Keratinocyte (primary cell): ENCODE data around the gene ERC2. TPM values are rescaled to one million over a fixed set of nuclear protein-coding genes. Genes with fewer than 3 reads are reported as not detected.

Source experiments
- DNase-seq: peaks from one replicate; pipeline ENCODE4 v3.0.0-alpha.2; 2011; ENCODE audit warnings: low read depth, missing footprints, low spot score
- FAIRE-seq: peaks from 2 replicates; lab custom pipeline; 2011; peaks lifted over from hg19 to GRCh38; lab: Jason Lieb, UNC
- H2AFZ ChIP-seq: 2 replicates; pipeline ENCODE4 v1.6.0; 2012; ENCODE audit warnings: low read length, control low read depth, inconsistent platforms; ENCODE audit not compliant: control insufficient read depth
- H3K27ac ChIP-seq: 2 replicates; pipeline ENCODE4 v1.5.1; 2011; ENCODE audit warnings: low read length; ENCODE audit not compliant: control insufficient read depth, insufficient read depth
- H3K27me3 ChIP-seq: 3 replicates; pipeline ENCODE4 v1.6.0; 2011; ENCODE audit warnings: low read length; ENCODE audit not compliant: control insufficient read depth, insufficient read depth; ENCODE audit errors: extremely low read depth
- H3K36me3 ChIP-seq, 2 experiments: 2 replicates in 1 of 2; 3 replicates in 1 of 2; pipeline ENCODE4 v1.5.1; 2011; ENCODE audit warnings: low read length in 2 of 2, mild to moderate bottlenecking in 1 of 2; ENCODE audit not compliant: control insufficient read depth in 2 of 2, insufficient read depth in 2 of 2; ENCODE audit errors: extremely low read depth in 1 of 2
- H3K4me1 ChIP-seq: 3 replicates; pipeline ENCODE4 v1.5.1; 2011; ENCODE audit warnings: low read length; ENCODE audit not compliant: control insufficient read depth, insufficient read depth; ENCODE audit errors: extremely low read depth
- H3K4me2 ChIP-seq: 3 replicates; pipeline ENCODE4 v1.6.0; 2011; ENCODE audit warnings: low read depth, low read length; ENCODE audit not compliant: control insufficient read depth, insufficient read depth; ENCODE audit errors: extremely low read depth
- H3K4me3 ChIP-seq, 3 experiments: fragments of 200-600 bp in 1 of 3; sonication (generic) in 1 of 3; 2 replicates in 2 of 3; 3 replicates in 1 of 3; pipeline ENCODE4 v1.5.1; 2011 to 2016; ENCODE audit warnings: low read length in 3 of 3, mild to moderate bottlenecking in 3 of 3, control low read depth in 2 of 3, inconsistent platforms in 1 of 3, low read depth in 1 of 3, mixed read lengths in 1 of 3, mixed run types in 1 of 3, moderate library complexity in 1 of 3; ENCODE audit not compliant: control insufficient read depth in 2 of 3, insufficient read depth in 2 of 3; ENCODE audit errors: extremely low read depth in 1 of 3
- H3K79me2 ChIP-seq: 2 replicates; pipeline ENCODE4 v1.6.0; 2012; ENCODE audit warnings: low read length; ENCODE audit not compliant: control insufficient read depth, insufficient read depth
- H3K9ac ChIP-seq: 3 replicates; pipeline ENCODE4 v1.6.0; 2011; ENCODE audit warnings: low read length; ENCODE audit not compliant: control insufficient read depth, insufficient read depth; ENCODE audit errors: extremely low read depth
- H3K9me1 ChIP-seq: 3 replicates; pipeline ENCODE4 v1.6.0; 2011; ENCODE audit warnings: low read length; ENCODE audit not compliant: control insufficient read depth, insufficient read depth; ENCODE audit errors: extremely low read depth
- H3K9me3 ChIP-seq: 2 replicates; pipeline ENCODE4 v1.5.1; 2012; ENCODE audit warnings: low read depth, low read length; ENCODE audit not compliant: control insufficient read depth
- H4K20me1 ChIP-seq: 3 replicates; pipeline ENCODE4 v1.6.0; 2011; ENCODE audit warnings: low read length; ENCODE audit not compliant: control insufficient read depth, insufficient read depth; ENCODE audit errors: extremely low read depth
- CTCF ChIP-seq, 3 experiments: IDR thresholded peaks in 1 of 3; conservative IDR thresholded peaks in 1 of 3; optimal IDR thresholded peaks in 1 of 3; 2 replicates in 2 of 3; 3 replicates in 1 of 3; pipeline versions ENCODE3 to v1.5.1; 2011; ENCODE audit warnings: low read length in 3 of 3, mild to moderate bottlenecking in 3 of 3, moderate library complexity in 2 of 3, control low read depth in 1 of 3, inconsistent platforms in 1 of 3; ENCODE audit not compliant: insufficient read depth in 2 of 3; ENCODE audit errors: extremely low read depth in 1 of 3
- EZH2 ChIP-seq: IDR thresholded peaks from one replicate; pipeline ENCODE4 v1.6.1; 2012; ENCODE audit warnings: inconsistent platforms, mild to moderate bottlenecking, low read length, moderate library complexity
- dilution Hi-C: fragments of 300-500 bp; cut with MboI; formaldehyde crosslinking; loops from one replicate; pipeline ENCODE4 v1.7.0; 2020; ENCODE audit warnings: low sequenced_read_pairs; ENCODE audit not compliant: extremely low pct_ligation_motif_present
- polyA plus RNA-seq, 5 experiments: library from polyadenylated mRNA; depleted of rRNA in 3 of 5; stranded (reverse) in 3 of 5; stranded (forward) in 1 of 5; unstranded in 1 of 5; fragments of >200 nt; gene quantifications; 1 replicate in 1 of 5; 2 replicates in 3 of 5; 3 replicates in 1 of 5; pipeline versions ENCODE4 v1.2.1 to v1.2.3, GENCODE V29; 2011 to 2012; ENCODE audit warnings: missing spikeins in 2 of 5, low read depth in 1 of 5, low replicate concordance in 1 of 5

ERC2 gene
- polyA plus RNA-seq, 1 donor (not counting 4 experiments of a cell fraction or from before 2014, with no cell fraction given): 0.08 TPM

GRCh38 chr3:55592572-55592971 is 875.7 kb downstream of the ERC2 start:
- H3K27me3 ChIP-seq: no peaks in the 10 kb centered on the region
- no peak for TF ChIP-seq EZH2
- TF ChIP-seq CTCF (optimal IDR thresholded peaks at IDR 0.05 in 1 of 3, IDR thresholded peaks at IDR 0.05 in 1 of 3, conservative IDR thresholded peaks at IDR 0.05 in 1 of 3; ENCODE audit: extremely low read depth in 1 of 3, insufficient read depth in 2 of 3, low read length in 3 of 3): no peak
- H3K4me2 ChIP-seq: no peak overlapping the region
- H3K4me3 ChIP-seq: no peak overlapping the region
- no peak overlapping the region for H3K9ac ChIP-seq
- DNase-seq (no peak), FAIRE-seq (peak; percentile 29)
- no peaks in the 10 kb centered on the region for H3K9me3 ChIP-seq
- no peaks in the 10 kb centered on the region for H3K79me2 ChIP-seq
- H3K4me1 ChIP-seq: no peaks in the 10 kb centered on the region
- H3K9me1 ChIP-seq: no peaks in the 10 kb centered on the region
- H3K36me3 ChIP-seq: no peaks in the 10 kb centered on the region
- no peak overlapping the region for H2AFZ ChIP-seq
- H4K20me1 ChIP-seq: no peaks in the 10 kb centered on the region
- dilution Hi-C loops: no loop called here
- H3K27ac ChIP-seq: no peak overlapping the region

GRCh38 chr3:55591888-55592287 is 876.4 kb downstream of the ERC2 start:
- TF ChIP-seq CTCF (optimal IDR thresholded peaks at IDR 0.05 in 1 of 3, IDR thresholded peaks at IDR 0.05 in 1 of 3, conservative IDR thresholded peaks at IDR 0.05 in 1 of 3; ENCODE audit: extremely low read depth in 1 of 3, insufficient read depth in 2 of 3, low read length in 3 of 3): no peak
- TF ChIP-seq EZH2: no peak

More at GRCh38 chr3:55591888-55592287, 876.4 kb downstream of the ERC2 start:
- H3K4me2 ChIP-seq: no peak overlapping the region
- H2AFZ ChIP-seq: no peak overlapping the region
- H3K9me3 ChIP-seq: no peaks in the 10 kb centered on the region
- H3K36me3 ChIP-seq: no peaks in the 10 kb centered on the region
- no peak overlapping the region for H3K4me3 ChIP-seq
- H4K20me1 ChIP-seq: no peaks in the 10 kb centered on the region
- no peak overlapping the region for H3K9ac ChIP-seq
- no peaks in the 10 kb centered on the region for H3K27me3 ChIP-seq
- DNase-seq: no peak
- dilution Hi-C loops: no loop called here
- no peak for FAIRE-seq
- H3K9me1 ChIP-seq: no peaks in the 10 kb centered on the region
- no peaks in the 10 kb centered on the region for H3K79me2 ChIP-seq
- no peak overlapping the region for H3K27ac ChIP-seq
- no peaks in the 10 kb centered on the region for H3K4me1 ChIP-seq
